ENCODE data around the gene RPA3.
"Not testable (repeated sequence)": the region's sequence is repeated elsewhere in the genome, so short reads cannot be mapped to it uniquely, and the experiment has no call there.

Gene RPA3

GRCh38 chr7:7688310-7688709 is 30.1 kb downstream of the RPA3 start:
- no peak for DNase-seq

- no peak for DNase-seq
Measured at GRCh38 chr7:7687800-7688199, 30.6 kb downstream of the RPA3 start.

- DNase-seq = no peak
Measured at GRCh38 chr7:7686811-7687508, 31.4 kb downstream of the RPA3 start.

GRCh38 chr7:7682861-7683260 is 35.5 kb downstream of the RPA3 start:
- no peak for DNase-seq

GRCh38 chr7:7681936-7682329 is 36.5 kb downstream of the RPA3 start:
- no peak for DNase-seq

GRCh38 chr7:7681191-7681935 is 37.0 kb downstream of the RPA3 start:
- peak in 1 of 2 experiments; percentile 5 for DNase-seq

- DNase-seq = not testable (repeated sequence)
Measured at GRCh38 chr7:7679640-7680039, 38.8 kb downstream of the RPA3 start.

- no peak for DNase-seq
Measured at GRCh38 chr7:7675686-7676085, 42.7 kb downstream of the RPA3 start.

GRCh38 chr7:7673240-7673550 is 45.2 kb downstream of the RPA3 start:
- DNase-seq = no peak

GRCh38 chr7:7672545-7673239 is 45.7 kb downstream of the RPA3 start:
- DNase-seq = no peak

- DNase-seq = no peak
Measured at GRCh38 chr7:7671361-7671760, 47.0 kb downstream of the RPA3 start.

GRCh38 chr7:7670490-7670889 is 47.9 kb downstream of the RPA3 start:
- no peak for DNase-seq

- DNase-seq = no peak
Measured at GRCh38 chr7:7668706-7669105, 49.7 kb downstream of the RPA3 start.

- no peak for DNase-seq
Measured at GRCh38 chr7:7667187-7667586, 51.2 kb downstream of the RPA3 start.

- DNase-seq = no peak
Measured at GRCh38 chr7:7665031-7665430, 53.4 kb downstream of the RPA3 start.

GRCh38 chr7:7664291-7664690 is 54.1 kb downstream of the RPA3 start:
- no peak for DNase-seq

GRCh38 chr7:7662527-7662926 is 55.9 kb downstream of the RPA3 start:
- DNase-seq = no peak

GRCh38 chr7:7656459-7656858 is 61.9 kb downstream of the RPA3 start:
- not testable (repeated sequence) for DNase-seq

GRCh38 chr7:7654964-7655715 is 63.3 kb downstream of the RPA3 start:
- no peak for DNase-seq

GRCh38 chr7:7653593-7654187 is 64.7 kb downstream of the RPA3 start:
- no peak for DNase-seq

GRCh38 chr7:7652798-7653540 is 65.4 kb downstream of the RPA3 start:
- DNase-seq = no peak

GRCh38 chr7:7651479-7651878 is 66.9 kb downstream of the RPA3 start:
- no peak for DNase-seq
